Measurements from ENCODE around the gene HPN.

DNA sequence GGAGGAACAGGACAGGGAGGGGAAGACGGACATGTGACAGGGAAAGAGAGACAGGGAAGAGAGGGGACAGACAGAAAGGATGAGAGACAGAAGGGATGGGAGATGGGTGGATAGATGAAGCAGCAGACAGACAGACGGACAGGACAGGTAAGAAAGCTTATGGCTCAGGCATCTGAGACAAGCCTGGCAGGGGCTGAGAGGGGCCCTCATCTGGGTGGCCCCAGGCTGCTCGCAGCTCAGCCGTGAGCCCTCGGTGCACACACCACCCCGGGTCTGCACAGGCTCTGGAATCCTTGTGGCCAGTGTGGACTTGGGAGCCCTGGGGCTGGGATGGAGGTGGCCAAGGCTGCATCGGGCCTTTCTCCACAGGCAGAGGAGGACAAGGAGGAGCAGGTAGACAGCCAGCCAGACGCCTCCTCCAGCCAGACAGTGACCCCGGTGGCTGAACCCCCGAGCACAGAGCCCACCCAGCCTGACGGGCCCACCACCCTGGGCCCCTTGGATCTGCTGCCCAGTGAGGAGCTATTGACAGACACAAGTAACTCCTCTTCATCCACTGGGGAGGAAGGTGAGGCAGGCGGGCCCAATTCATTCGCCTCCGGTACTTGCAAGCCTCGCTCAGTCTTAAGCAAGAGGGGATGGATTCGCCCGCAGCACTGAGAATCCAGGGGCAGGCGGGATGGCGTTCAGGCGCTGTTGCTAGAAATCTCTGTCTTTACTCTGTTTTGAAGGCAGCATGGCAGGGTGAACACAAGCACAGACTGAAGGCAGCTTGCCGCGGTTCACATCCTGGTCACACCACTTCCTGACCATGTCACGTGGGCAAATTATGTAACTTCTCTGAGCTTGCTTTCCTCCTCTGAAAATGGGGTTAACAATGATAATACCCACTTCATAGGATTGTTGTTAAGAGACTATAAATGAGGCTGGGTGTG is 27.4 kb upstream of the HPN start:
- TF ChIP-seq, protein P1, sequence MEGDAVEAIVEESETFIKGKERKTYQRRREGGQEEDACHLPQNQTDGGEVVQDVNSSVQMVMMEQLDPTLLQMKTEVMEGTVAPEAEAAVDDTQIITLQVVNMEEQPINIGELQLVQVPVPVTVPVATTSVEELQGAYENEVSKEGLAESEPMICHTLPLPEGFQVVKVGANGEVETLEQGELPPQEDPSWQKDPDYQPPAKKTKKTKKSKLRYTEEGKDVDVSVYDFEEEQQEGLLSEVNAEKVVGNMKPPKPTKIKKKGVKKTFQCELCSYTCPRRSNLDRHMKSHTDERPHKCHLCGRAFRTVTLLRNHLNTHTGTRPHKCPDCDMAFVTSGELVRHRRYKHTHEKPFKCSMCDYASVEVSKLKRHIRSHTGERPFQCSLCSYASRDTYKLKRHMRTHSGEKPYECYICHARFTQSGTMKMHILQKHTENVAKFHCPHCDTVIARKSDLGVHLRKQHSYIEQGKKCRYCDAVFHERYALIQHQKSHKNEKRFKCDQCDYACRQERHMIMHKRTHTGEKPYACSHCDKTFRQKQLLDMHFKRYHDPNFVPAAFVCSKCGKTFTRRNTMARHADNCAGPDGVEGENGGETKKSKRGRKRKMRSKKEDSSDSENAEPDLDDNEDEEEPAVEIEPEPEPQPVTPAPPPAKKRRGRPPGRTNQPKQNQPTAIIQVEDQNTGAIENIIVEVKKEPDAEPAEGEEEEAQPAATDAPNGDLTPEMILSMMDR (IDR thresholded peaks at IDR 0.05) = no peak
- TF ChIP-seq POLR2A (IDR thresholded peaks at IDR 0.05) (no peak), EP300 (IDR thresholded peaks at IDR 0.05) (no peak)

Measured in tibial nerve (tissue), 4 donors.